Activated CD4-positive, alpha-beta memory T cell treated with anti-CD3 and anti-CD28 coated beads for 36 hours (primary cell): ENCODE results near the gene DECR2. TPM values are rescaled to one million over a fixed set of nuclear protein-coding genes. Genes with fewer than 3 reads are reported as not detected.
A peak's percentile ranks its signal among the peaks of the same experiment; 100 is the strongest.
"Not testable (repeated sequence)": the region's sequence is repeated elsewhere in the genome, so short reads cannot be mapped to it uniquely, and the experiment has no call there.

Experiments
- CTCF ChIA-PET: fragments of 350-600 bp; sonication (Branson Sonifier 250); formaldehyde crosslinking; loops from one replicate; lab custom pipeline; 2021; ENCODE audit warnings: antibody characterized with exemption, inconsistent platforms; lab: Charles Lee
- POLR2A ChIA-PET: fragments of 350-600 bp; sonication (Branson Sonifier 250); formaldehyde crosslinking; loops from one replicate; lab custom pipeline; 2021; ENCODE audit warnings: antibody characterized with exemption; lab: Charles Lee
- DNase-seq: peaks from one replicate; pipeline ENCODE4 v3.0.0-alpha.2; 2020
- H3K27ac Mint-ChIP-seq: one replicate; pipeline ENCODE4 v1.8.0; 2021; ENCODE audit warnings: mixed read lengths
- H3K27me3 Mint-ChIP-seq: one replicate; pipeline ENCODE4 v1.8.0; 2021; ENCODE audit warnings: mixed read lengths
- H3K36me3 Mint-ChIP-seq: one replicate; pipeline ENCODE4 v1.8.0; 2021; ENCODE audit warnings: mixed read lengths
- H3K4me1 Mint-ChIP-seq: one replicate; pipeline ENCODE4 v1.8.0; 2021; ENCODE audit warnings: low read depth, mixed read lengths
- H3K4me3 Mint-ChIP-seq: one replicate; pipeline ENCODE4 v1.8.0; 2021; ENCODE audit warnings: mild to moderate bottlenecking, mixed read lengths
- H3K9me3 Mint-ChIP-seq: one replicate; pipeline ENCODE4 v1.8.0; 2021; ENCODE audit warnings: mixed read lengths
- intact Hi-C: fragments of 100-400 bp; cut with micrococcal nuclease; formaldehyde crosslinking; loops from one replicate; pipeline ENCODE4 v1.15.1; 2023
- total RNA-seq, 2 experiments: library from RNA; stranded (reverse); gene quantifications; one replicate each; pipeline ENCODE4 v1.2.3, GENCODE V29; 2021

The DECR2 gene
- total RNA-seq, 2 experiments from 2014 or later: 8.5 to 8.8 TPM

DNA sequence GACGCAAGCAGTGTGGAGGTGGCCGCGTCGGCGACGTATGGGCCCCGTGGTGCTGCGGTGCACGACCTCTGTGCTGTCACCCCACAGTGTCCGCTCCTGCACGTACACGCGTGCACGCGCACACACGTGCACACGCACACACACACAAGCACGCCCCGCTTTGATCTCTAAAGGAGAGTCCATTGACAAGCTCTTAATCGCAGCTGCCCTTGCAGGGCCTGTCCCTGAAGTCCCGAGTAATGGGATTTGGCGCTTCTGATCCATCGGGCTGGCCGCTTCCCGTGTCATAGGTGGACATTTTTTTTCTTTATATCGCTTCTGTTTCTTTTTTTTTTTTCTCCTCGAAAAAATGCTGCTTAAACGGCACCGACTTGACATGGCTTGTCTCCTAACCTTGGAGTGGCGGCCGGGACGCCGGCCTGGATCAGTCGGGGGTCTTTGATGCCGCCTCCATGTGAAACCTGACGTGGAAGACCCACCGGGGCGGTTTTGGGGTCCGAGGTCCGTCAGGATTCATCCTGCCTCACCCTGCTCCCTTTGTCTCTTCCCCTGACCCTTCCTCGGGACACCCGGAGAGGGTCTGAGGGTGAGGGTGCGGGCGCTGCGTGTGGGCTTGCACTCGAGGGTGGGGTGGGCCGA is 40.9 kb upstream of the DECR2 start:
- Mint-ChIP-seq H3K4me1 (peaks cover 6% of the 10 kb centered on the region), H3K36me3 (no peaks in the 10 kb centered on the region), H3K9me3 (no peaks in the 10 kb centered on the region), H3K4me3 (no peak overlapping the region), H3K27ac (no peak overlapping the region), H3K27me3 (peaks cover 4% of the 10 kb centered on the region)
- DNase-seq: no peak
- POLR2A ChIA-PET: no interaction called here
- intact Hi-C loops: loop anchor here (5.0 kb wide), 1 partner anchor 254 kb away; no protein-coding TSS in a partner anchor
- CTCF ChIA-PET: interaction anchor here (0.9 to 3.2 kb wide), 7 partner anchors 10 to 264 kb away, joined by 3 to 52 read pairs (median 6); no protein-coding TSS in a partner anchor

DNA sequence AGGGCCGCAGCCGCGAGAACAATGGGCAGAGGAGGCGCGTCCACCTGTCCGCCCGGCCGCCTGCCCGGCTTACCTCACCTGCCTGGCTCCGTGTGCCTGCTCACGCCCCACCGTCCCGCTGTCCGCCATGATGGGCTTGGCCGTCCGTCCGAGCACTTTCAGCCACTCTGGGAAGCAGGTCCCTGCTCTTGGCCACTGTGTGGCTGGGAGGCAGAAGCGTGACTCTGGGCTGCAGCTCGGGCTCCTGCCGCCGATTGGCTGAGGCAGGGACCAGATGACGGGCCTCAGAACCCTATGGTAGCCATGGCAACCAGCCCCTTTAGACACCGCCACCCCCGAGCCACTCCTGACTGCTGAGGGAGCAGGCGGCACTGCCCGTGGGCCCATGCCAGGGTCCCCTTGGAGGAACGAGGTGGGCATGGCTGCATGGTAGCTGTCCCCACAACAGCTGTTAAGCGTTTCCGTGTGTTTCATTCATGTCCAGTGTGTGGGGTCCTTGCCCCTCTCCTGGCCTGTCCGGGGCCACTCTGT is 40.3 kb upstream of the DECR2 start:
- CTCF ChIA-PET: interaction anchor here (0.7 to 3.2 kb wide), 19 partner anchors 9 to 315 kb away, joined by 3 to 52 read pairs (median 6); partner anchors contain the start of genes FAM234A and MRPL28
- peaks cover 6% of the 10 kb centered on the region for H3K4me1 Mint-ChIP-seq
- H3K9me3 Mint-ChIP-seq: no peaks in the 10 kb centered on the region
- H3K4me3 Mint-ChIP-seq: no peak overlapping the region
- DNase-seq: no peak
- H3K36me3 Mint-ChIP-seq: no peaks in the 10 kb centered on the region
- H3K27ac Mint-ChIP-seq: no peak overlapping the region
- H3K27me3 Mint-ChIP-seq: peaks cover 4% of the 10 kb centered on the region
- intact Hi-C loops: loop anchor here (5.0 kb wide), 1 partner anchor 254 kb away; no protein-coding TSS in a partner anchor
- POLR2A ChIA-PET: interaction anchor here (0.6 to 1.5 kb wide), 2 partner anchors 10 to 110 kb away, joined by 3 to 4 read pairs; partner anchors contain the start of gene MRPL28

DNA sequence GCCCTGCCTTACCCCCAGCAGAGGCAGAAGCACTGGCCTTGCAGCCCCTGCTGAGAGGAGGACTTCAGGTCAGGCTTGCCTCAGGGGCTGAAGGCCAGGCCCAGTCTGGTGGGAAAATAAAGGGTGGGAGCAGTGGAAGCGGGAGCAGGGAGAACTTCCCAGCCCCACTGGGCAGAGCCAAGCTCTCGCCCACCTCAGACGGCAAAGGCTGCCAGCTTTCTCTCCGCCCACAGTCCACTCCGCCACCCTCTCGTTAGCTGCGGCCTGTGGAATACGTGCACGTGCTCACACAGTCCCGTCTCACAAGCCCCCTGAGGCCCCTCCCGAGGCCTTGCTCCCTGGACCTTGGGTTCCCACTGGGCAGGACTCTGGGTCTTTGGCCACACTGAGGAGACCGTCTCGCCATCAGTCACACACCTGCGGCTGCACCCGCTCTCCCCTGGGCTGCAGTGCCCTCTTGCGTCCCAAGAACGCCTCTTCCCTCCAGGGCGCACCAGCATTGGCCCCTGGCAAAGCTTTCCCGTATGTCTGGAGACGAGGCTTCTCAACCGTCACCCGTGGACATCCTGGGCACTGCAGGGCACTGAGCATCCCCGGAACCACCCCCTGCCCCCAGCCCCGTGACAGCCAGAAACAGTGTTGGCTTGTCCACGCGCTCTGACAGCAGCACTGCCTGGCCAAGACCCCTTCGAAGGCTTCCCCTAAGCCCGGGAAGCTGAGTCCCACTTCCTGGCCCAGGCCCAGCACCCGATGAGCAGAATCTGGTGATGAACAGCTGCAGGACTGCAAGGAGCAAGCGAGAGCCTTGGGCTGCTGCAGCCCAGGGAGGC is 39.6 kb upstream of the DECR2 start:
- Mint-ChIP-seq H3K36me3 (peaks cover 1% of the 10 kb centered on the region), H3K9me3 (no peaks in the 10 kb centered on the region), H3K4me1 (peaks cover 6% of the 10 kb centered on the region), H3K27me3 (peaks cover 4% of the 10 kb centered on the region), H3K27ac (no peak overlapping the region), H3K4me3 (peak overlapping the region; percentile 43)
- ChIA-PET CTCF (interaction anchor here (0.7 to 3.2 kb wide), 24 partner anchors 9 to 316 kb away, joined by 3 to 52 read pairs (median 6); partner anchors contain the start of genes FAM234A and MRPL28), POLR2A (interaction anchor here (0.6 to 1.5 kb wide), 3 partner anchors 9 to 133 kb away, joined by 3 to 4 read pairs (median 3); partner anchors contain the start of gene MRPL28)
- DNase-seq: peak; percentile 85
- intact Hi-C loops: loop anchor here (5.0 kb wide), 1 partner anchor 255 kb away; no protein-coding TSS in a partner anchor

DNA sequence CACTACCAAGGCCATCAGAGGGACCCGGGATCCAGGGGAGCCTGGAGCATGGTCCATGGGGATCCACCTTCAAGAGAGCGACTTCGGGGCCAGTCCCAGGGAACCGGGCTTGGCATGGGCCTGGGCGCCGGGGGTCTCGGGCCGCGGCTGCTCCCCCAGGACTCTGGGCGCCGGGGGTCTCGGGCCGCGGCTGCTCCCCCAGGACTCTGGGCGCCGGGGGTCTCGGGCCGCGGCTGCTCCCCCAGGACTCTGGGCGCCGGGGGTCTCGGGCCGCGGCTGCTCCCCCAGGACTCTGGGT is 39.0 kb upstream of the DECR2 start:
- DNase-seq, H3K9me3 Mint-ChIP-seq, H3K27me3 Mint-ChIP-seq, H3K4me3 Mint-ChIP-seq, H3K4me1 Mint-ChIP-seq, H3K27ac Mint-ChIP-seq, H3K36me3 Mint-ChIP-seq: not testable (repeated sequence)
- CTCF ChIA-PET: interaction anchor here (0.8 to 3.2 kb wide), 21 partner anchors 8 to 316 kb away, joined by 3 to 52 read pairs (median 6); partner anchors contain the start of genes FAM234A and MRPL28
- intact Hi-C loops: loop anchor here (5.0 kb wide), 1 partner anchor 255 kb away; no protein-coding TSS in a partner anchor
- POLR2A ChIA-PET: interaction anchor here (1.0 to 1.5 kb wide), 2 partner anchors 8 to 134 kb away, joined by 3 to 4 read pairs; partner anchors contain the start of gene MRPL28

DNA sequence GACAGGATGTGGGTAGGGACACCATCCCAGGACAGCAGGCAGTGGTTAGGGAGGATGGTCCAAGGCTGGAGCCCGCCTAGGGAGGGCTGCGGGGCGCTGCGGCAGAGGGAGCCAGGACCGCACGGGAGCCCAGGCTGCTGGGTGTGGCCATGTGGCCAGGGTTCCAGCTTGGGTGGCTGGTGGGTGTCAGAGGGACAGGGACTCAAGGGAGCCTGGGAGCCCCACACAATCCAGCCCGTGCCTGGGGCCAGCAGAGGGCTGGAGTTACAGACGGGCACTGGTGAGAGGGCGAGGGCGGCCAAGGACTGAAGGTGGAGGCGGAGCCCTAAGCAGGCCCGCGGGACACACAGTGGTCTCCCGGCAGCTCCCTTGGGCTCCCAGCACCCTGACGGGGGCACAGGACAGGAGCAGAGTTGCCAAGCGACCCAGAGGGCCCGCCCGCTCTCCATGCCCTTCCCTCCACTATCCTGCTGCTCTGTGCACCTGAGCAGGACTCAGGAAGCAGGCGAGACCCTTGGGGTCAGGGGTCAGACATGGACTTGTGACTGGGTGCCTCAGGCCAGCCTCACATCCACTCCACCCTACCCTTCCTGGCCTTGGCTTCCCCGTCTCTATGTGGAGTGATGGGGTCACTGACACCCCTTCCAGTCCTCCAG is 38.4 kb upstream of the DECR2 start:
- H3K27me3 Mint-ChIP-seq: peaks cover 4% of the 10 kb centered on the region
- no peaks in the 10 kb centered on the region for H3K9me3 Mint-ChIP-seq
- intact Hi-C loops: loop anchor here (5.0 kb wide), 1 partner anchor 256 kb away; no protein-coding TSS in a partner anchor
- no peak overlapping the region for H3K27ac Mint-ChIP-seq
- H3K4me3 Mint-ChIP-seq: no peak overlapping the region
- H3K4me1 Mint-ChIP-seq: peaks cover 6% of the 10 kb centered on the region
- ChIA-PET POLR2A (no interaction called here), CTCF (interaction anchor here (0.9 to 3.2 kb wide), 9 partner anchors 117 to 300 kb away, joined by 3 to 52 read pairs (median 14); no protein-coding TSS in a partner anchor)
- no peak for DNase-seq
- peaks cover 5% of the 10 kb centered on the region for H3K36me3 Mint-ChIP-seq

DNA sequence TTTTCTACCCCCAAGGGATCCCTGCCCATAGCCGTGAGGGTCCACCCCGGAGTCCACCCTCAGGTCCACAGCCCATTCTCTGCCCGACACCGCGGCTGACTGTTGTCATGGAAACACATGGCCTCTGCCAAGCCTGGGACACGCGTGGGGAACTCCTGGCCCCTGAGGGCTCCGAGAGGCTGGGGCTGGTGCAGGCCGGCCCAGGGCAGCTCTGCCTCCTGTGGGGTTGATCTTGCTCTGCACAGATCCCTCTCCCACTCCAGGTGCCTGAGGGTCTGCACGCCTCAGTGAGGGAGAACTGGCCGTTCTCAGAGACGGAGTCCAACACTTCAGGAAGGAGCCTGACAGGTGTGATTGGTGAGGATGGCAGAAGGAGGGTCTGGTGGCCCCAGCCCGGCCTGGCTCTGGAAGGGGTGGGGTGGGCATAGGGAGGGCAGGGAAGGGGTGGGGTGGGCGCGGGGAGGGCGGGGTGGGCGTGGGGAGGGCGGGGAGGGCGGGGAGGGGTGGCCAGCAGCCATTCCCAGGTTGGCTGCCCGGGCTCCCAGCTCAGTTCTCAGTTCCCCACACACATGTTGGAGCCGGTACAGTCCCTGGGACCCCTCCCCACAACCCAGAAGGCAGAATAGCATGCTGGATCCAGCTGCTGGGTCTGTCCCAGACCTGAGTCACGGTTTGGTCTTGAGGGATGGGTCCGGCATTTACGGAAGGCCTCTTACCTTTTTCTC is 37.8 kb upstream of the DECR2 start:
- no peaks in the 10 kb centered on the region for H3K9me3 Mint-ChIP-seq
- intact Hi-C loops: loop anchor here (5.0 kb wide), 1 partner anchor 257 kb away; no protein-coding TSS in a partner anchor
- peaks cover 5% of the 10 kb centered on the region for H3K36me3 Mint-ChIP-seq
- H3K4me3 Mint-ChIP-seq: no peak overlapping the region
- DNase-seq: no peak
- no peak overlapping the region for H3K27ac Mint-ChIP-seq
- peaks cover 6% of the 10 kb centered on the region for H3K4me1 Mint-ChIP-seq
- ChIA-PET CTCF (interaction anchor here (2.4 to 3.2 kb wide), 3 partner anchors 136 to 258 kb away, joined by 26 to 52 read pairs (median 34); no protein-coding TSS in a partner anchor), POLR2A (no interaction called here)
- H3K27me3 Mint-ChIP-seq: peaks cover 4% of the 10 kb centered on the region

DNA sequence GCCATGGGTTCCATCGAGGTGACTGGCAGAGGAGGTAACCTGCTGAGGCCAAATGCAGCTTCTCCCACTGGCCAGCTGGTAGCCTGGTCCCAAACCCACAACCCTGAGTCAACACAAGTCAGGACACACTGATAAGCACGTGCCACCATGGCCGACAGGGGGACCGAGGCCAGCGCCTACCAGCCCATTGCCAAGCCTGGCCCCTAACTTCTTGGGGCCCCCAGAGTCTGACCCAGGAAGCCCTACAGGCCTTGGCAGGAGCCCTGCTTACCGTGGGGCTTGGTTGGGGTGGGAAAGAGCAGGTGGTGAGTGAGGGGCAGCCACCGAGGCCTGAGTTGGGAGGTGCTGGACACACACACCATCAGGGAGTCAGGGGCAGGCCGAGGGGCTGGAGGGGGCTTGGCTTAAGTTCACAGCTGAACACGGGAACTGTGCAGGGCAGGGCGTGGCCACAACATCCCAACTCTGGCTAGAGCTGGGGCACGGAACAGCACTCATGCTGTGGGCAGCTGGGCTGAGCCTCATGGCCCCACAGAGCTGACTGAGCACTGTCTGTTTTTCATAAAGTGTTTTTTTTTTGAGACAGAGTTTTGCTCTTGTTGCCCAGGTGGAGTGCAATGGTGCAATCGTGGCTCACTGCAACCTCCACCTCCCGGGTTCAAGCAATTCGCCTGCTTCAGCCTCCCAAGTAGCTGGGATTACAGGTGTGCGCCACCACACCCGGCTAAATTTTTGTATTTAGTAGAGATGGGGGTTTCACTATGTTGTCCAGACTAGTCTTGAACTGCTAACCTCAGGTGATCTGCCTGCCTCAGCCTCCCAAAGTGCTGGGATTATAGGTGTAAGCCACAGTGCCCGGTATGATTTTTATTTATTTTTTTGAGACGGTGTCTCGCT is 36.8 kb upstream of the DECR2 start:
- H3K27ac Mint-ChIP-seq: no peak overlapping the region
- no peak overlapping the region for H3K4me3 Mint-ChIP-seq
- H3K36me3 Mint-ChIP-seq: peaks cover 5% of the 10 kb centered on the region
- CTCF ChIA-PET: interaction anchor here (0.7 to 1.2 kb wide), 3 partner anchors 184 to 299 kb away, joined by 3 to 6 read pairs (median 5); partner anchors contain the start of gene HBQ1
- H3K27me3 Mint-ChIP-seq: peaks cover 4% of the 10 kb centered on the region
- intact Hi-C loops: loop anchor here (5.0 kb wide), 1 partner anchor 258 kb away; no protein-coding TSS in a partner anchor
- POLR2A ChIA-PET: no interaction called here
- H3K9me3 Mint-ChIP-seq: no peaks in the 10 kb centered on the region
- peaks cover 10% of the 10 kb centered on the region for H3K4me1 Mint-ChIP-seq
- DNase-seq: no peak

DNA sequence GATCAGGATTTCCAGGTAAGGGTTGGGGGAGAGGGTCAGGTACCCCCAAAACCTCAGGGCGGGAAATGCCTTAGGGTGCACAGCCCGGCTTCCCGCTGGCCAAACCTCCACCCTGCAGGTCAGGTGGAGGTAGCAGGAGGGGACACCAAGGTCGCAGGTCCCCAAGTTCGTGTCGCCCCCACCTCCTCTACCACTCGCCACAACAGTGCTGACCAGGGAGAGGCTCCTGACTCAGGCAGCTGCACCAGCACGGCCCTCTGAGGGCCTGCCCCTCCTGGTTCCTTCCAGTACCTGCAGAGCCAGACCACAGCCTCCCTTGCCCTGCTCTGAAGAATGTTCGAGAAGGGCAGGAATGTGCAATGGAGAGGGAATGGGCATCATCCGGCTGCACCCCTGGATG is 35.2 kb upstream of the DECR2 start:
- POLR2A ChIA-PET: no interaction called here
- H3K27me3 Mint-ChIP-seq: peaks cover 4% of the 10 kb centered on the region
- H3K4me3 Mint-ChIP-seq: no peak overlapping the region

DNA sequence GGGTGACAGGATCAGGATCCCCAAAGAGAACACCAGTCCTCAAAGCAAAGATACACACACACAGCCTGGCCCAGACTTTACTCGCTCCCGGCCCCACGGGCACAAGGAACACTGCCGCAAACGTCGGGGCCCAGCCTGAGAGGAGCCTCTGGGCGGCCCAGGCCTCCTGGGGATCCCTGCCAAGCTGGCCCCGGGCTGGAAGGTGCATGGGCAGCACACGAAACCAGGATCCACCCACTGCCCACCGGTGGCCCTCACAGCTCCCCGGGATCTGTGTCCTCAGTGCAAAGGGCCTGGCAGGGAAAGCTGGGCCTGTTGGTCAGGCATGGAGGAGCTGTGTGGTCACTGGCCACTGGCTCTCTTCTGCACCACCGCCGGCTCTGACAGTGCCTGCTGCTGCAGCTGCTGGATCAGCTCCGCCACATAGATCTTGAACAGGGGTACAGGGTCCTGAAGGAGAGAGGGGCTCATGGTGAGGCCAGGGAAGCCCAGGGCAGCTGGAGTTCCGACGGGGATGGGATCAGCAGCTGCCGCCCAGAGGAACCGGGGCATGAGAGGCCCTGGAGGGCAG is 34.3 kb upstream of the DECR2 start:
- Mint-ChIP-seq H3K4me3 (no peak overlapping the region), H3K27ac (no peak overlapping the region), H3K9me3 (no peaks in the 10 kb centered on the region), H3K27me3 (peaks cover 2% of the 10 kb centered on the region), H3K4me1 (peaks cover 12% of the 10 kb centered on the region), H3K36me3 (peaks cover 11% of the 10 kb centered on the region)
- CTCF ChIA-PET: no interaction called here
- intact Hi-C loops: no loop called here
- no peak for DNase-seq
- POLR2A ChIA-PET: no interaction called here

More for the DNA sequence above, 35.2 kb upstream of the DECR2 start:
- Mint-ChIP-seq H3K4me1 (peaks cover 17% of the 10 kb centered on the region), H3K9me3 (no peaks in the 10 kb centered on the region), H3K27ac (no peak overlapping the region), H3K36me3 (peaks cover 9% of the 10 kb centered on the region)
- CTCF ChIA-PET: interaction anchor here (0.7 kb wide), 1 partner anchor 301 kb away, joined by 5 read pairs; no protein-coding TSS in a partner anchor
- no peak for DNase-seq
- intact Hi-C loops: no loop called here
